Nephron (organoid): ENCODE results near the gene OPTC.

Experiments used
- H3K27ac Mint-ChIP-seq, 3 experiments: 2 replicates each; pipeline ENCODE4 v1.8.0; 2020; ENCODE audit warnings: mixed read lengths in 3 of 3, mild to moderate bottlenecking in 2 of 3, moderate library complexity in 1 of 3
- H3K27me3 Mint-ChIP-seq: 2 replicates; pipeline ENCODE4 v1.8.0; 2021; ENCODE audit warnings: low read depth, mild to moderate bottlenecking, moderate library complexity, mixed read lengths
- H3K36me3 Mint-ChIP-seq: 2 replicates; pipeline ENCODE4 v1.8.0; 2020; ENCODE audit warnings: low read depth, mixed read lengths
- H3K4me1 Mint-ChIP-seq: 2 replicates; pipeline ENCODE4 v1.8.0; 2020; ENCODE audit warnings: mixed read lengths
- H3K4me3 Mint-ChIP-seq, 3 experiments: 2 replicates each; pipeline ENCODE4 v1.8.0; 2020; ENCODE audit warnings: mild to moderate bottlenecking in 3 of 3, mixed read lengths in 3 of 3, moderate library complexity in 2 of 3
- H3K9me3 Mint-ChIP-seq: 2 replicates; pipeline ENCODE4 v1.8.0; 2020; ENCODE audit warnings: mixed read lengths
- CTCF ChIP-seq, 3 experiments: fragments of 200-600 bp; sonication (generic); IDR thresholded peaks; one replicate each; pipeline ENCODE4 v1.5.0; 2021; ENCODE audit warnings: antibody characterized with exemption in 3 of 3; ENCODE audit not compliant: unreplicated experiment in 3 of 3

The OPTC gene

DNA sequence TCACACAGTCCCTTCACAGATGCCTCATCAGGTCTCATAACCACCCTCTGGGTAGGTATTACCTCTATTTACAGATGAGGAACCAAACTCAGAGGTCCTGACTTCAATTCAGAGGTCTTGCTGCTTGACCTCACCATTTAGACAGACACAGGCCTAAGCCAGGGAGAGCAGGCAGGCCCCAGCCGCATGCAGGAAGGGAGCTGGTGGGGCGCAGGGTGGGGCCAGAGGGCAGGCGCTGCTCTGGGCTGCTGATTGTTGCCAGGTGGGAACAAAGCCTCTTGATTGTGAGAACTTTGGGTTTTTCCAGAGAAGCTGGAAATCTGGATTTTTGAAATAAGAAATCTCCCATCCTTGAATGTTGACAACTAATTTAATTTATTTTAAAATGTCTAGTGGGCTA lies 38.2 kb upstream of the OPTC start:
- H3K4me1 Mint-ChIP-seq = peaks cover 21% of the 10 kb centered on the region
- peak overlapping the region; percentile 30 to 79 (median 74) for H3K27ac Mint-ChIP-seq
- H3K9me3 Mint-ChIP-seq = no peaks in the 10 kb centered on the region
- peaks cover 7% of the 10 kb centered on the region for H3K27me3 Mint-ChIP-seq
- H3K36me3 Mint-ChIP-seq = no peaks in the 10 kb centered on the region
- no peak for TF ChIP-seq CTCF (IDR thresholded peaks at IDR 0.05; ENCODE audit: unreplicated experiment in 3 of 3)
- peak overlapping the region in 1 of 3 experiments; percentile 21 for H3K4me3 Mint-ChIP-seq

GRCh38 chr1:203456577-203456976 lies 37.4 kb upstream of the OPTC start:
- H3K4me1 Mint-ChIP-seq = peaks cover 15% of the 10 kb centered on the region

GRCh38 chr1:203458078-203458477 lies 35.9 kb upstream of the OPTC start:
- no peak for TF ChIP-seq CTCF (IDR thresholded peaks at IDR 0.05; ENCODE audit: unreplicated experiment in 3 of 3)
- H3K27me3 Mint-ChIP-seq = peaks cover 10% of the 10 kb centered on the region

More at GRCh38 chr1:203456577-203456976, 37.4 kb upstream of the OPTC start:
- no peaks in the 10 kb centered on the region for H3K36me3 Mint-ChIP-seq
- H3K4me3 Mint-ChIP-seq = no peak overlapping the region
- peaks cover 7% of the 10 kb centered on the region for H3K27me3 Mint-ChIP-seq
- H3K9me3 Mint-ChIP-seq = no peaks in the 10 kb centered on the region
- peak overlapping the region in 1 of 3 experiments; percentile 1 for H3K27ac Mint-ChIP-seq
- no peak for TF ChIP-seq CTCF (IDR thresholded peaks at IDR 0.05; ENCODE audit: unreplicated experiment in 3 of 3)

DNA sequence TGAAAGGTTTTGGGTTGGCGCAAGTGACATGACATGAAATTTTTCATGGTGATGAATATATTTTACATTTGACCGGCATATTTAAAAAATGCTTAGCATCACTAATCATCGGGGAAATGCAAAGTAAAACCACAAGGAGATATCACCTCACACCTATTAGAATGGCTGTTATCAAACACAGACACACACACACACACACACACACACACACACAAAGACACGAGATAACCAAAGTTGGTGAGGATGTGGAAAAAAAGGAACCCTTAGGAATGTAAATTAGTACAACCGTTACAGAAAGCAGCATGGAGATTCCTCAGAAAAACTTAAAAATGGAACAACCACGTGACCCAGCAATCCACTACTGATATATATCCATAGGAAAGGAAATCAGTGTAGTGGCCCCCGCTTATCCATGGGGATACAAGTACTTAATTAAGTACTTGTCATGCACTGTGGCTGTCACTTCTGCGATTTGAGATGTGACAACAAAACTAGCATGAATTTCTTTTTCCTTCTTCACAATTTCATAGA lies 34.2 kb upstream of the OPTC start:
- Mint-ChIP-seq H3K36me3 (no peaks in the 10 kb centered on the region), H3K4me3 (no peak overlapping the region), H3K9me3 (no peaks in the 10 kb centered on the region), H3K4me1 (peaks cover 30% of the 10 kb centered on the region), H3K27ac (peak overlapping the region in 1 of 3 experiments; percentile 26), H3K27me3 (peaks cover 8% of the 10 kb centered on the region)
- TF ChIP-seq CTCF (IDR thresholded peaks at IDR 0.05; ENCODE audit: unreplicated experiment in 3 of 3) = no peak

More at GRCh38 chr1:203458078-203458477, 35.9 kb upstream of the OPTC start:
- Mint-ChIP-seq H3K9me3 (no peaks in the 10 kb centered on the region), H3K27ac (no peak overlapping the region), H3K4me3 (no peak overlapping the region), H3K4me1 (peaks cover 15% of the 10 kb centered on the region), H3K36me3 (no peaks in the 10 kb centered on the region)

- Mint-ChIP-seq H3K9me3 (no peaks in the 10 kb centered on the region), H3K27ac (peak overlapping the region; percentile 34 to 85 (median 76)), H3K4me1 (peaks cover 48% of the 10 kb centered on the region), H3K36me3 (no peaks in the 10 kb centered on the region), H3K27me3 (peaks cover 5% of the 10 kb centered on the region), H3K4me3 (no peak overlapping the region)
- TF ChIP-seq CTCF (IDR thresholded peaks at IDR 0.05; ENCODE audit: unreplicated experiment in 3 of 3) = no peak
Observed at GRCh38 chr1:203461717-203462116, 32.2 kb upstream of the OPTC start.

DNA sequence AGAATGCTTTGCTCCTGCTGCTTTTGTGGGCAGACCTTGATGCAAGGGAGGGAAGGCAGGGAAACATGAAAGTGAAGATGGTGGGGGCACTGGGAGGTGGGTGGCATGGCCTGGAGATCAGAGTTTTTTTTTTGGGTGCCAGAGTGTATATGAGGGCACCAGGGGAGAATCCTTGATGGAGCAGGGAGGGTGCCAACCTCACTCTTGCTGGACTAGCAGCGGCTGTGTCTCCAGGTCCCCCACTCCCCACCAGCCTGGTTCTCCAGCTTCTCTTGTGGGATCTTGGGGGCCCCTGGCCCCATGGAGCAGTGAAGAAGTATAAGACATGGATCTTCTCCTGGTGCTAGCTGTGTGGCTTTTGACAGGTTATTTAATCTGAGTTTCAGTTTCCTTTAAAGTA lies 31.8 kb upstream of the OPTC start:
- H3K27me3 Mint-ChIP-seq = peaks cover 5% of the 10 kb centered on the region
- no peak for TF ChIP-seq CTCF (IDR thresholded peaks at IDR 0.05; ENCODE audit: unreplicated experiment in 3 of 3)
- H3K4me3 Mint-ChIP-seq = no peak overlapping the region

More for the DNA sequence above, 31.8 kb upstream of the OPTC start:
- no peaks in the 10 kb centered on the region for H3K9me3 Mint-ChIP-seq
- peak overlapping the region; percentile 34 to 87 (median 85) for H3K27ac Mint-ChIP-seq
- H3K4me1 Mint-ChIP-seq = peaks cover 52% of the 10 kb centered on the region
- H3K36me3 Mint-ChIP-seq = no peaks in the 10 kb centered on the region
